ENCODE measurements around the gene BTBD9. TPM values are rescaled to one million over a fixed set of nuclear protein-coding genes. Genes with fewer than 3 reads are reported as not detected.

The BTBD9 gene
- total and polyA plus RNA-seq, 2 donors (not counting 3 experiments of a cell fraction or from before 2014, with no cell fraction given) = 4.9 to 15.0 TPM

GRCh38 chr6:38366234-38366633 lies 273.5 kb downstream of the BTBD9 start:
- H4K20me1 ChIP-seq (replicated peaks; ENCODE audit: control insufficient read depth, extremely low read depth, insufficient read depth, low read length) = no peaks in the 10 kb centered on the region
- H3K4me2 ChIP-seq (ENCODE audit: insufficient read depth, low read length) = no peak overlapping the region
- no peak for FAIRE-seq
- POLR2A ChIA-PET = no interaction called here
- H3K9ac ChIP-seq (replicated peaks; ENCODE audit: extremely low read depth, insufficient read depth, low read length) = no peak overlapping the region
- no peaks in the 10 kb centered on the region for H3K79me2 ChIP-seq (ENCODE audit: control insufficient read depth, insufficient read depth, low read length)
- no peak overlapping the region for H2AFZ ChIP-seq (ENCODE audit: low read depth, low read length)
- intact Hi-C loops (cut with micrococcal nuclease) = no loop called here
- TF ChIP-seq EZH2 (IDR thresholded peaks at IDR 0.05; ENCODE audit: borderline replicate concordance, low read depth, low read length, severe bottlenecking) = no peak
- TF ChIP-seq MYC (IDR thresholded peaks at IDR 0.05; ENCODE audit: low read depth, low read length) = no peak
- no peak for TF ChIP-seq MAX (IDR thresholded peaks at IDR 0.05; ENCODE audit: insufficient read depth, insufficient read length)
- no peak for TF ChIP-seq JUN (IDR thresholded peaks at IDR 0.05; ENCODE audit: borderline replicate concordance, insufficient read depth, insufficient read length, low read depth)
- TF ChIP-seq GATA2 (IDR thresholded peaks at IDR 0.05; ENCODE audit: insufficient read depth, insufficient read length, low read depth, low read length) = no peak
- no peak for TF ChIP-seq FOS (IDR thresholded peaks at IDR 0.05; ENCODE audit: borderline replicate concordance, insufficient read depth, low read length)
- no peak for TF ChIP-seq CTCF (IDR thresholded peaks at IDR 0.05; ENCODE audit: extremely low read depth in 1 of 2, insufficient read depth in 1 of 2, low read depth in 1 of 2, low read length in 2 of 2)
- TF ChIP-seq POLR2A (IDR thresholded peaks at IDR 0.05; ENCODE audit: low read depth, low read length) = no peak
- TF ChIP-seq POLR2AphosphoS5 (IDR thresholded peaks at IDR 0.05; ENCODE audit: insufficient read depth, low read depth, low read length) = no peak
- H3K4me1 ChIP-seq (ENCODE audit: control insufficient read depth, extremely low read depth, insufficient read depth, low read length) = no peaks in the 10 kb centered on the region
- no TSS peak for BruUV-seq (replicated peaks)
- no peaks in the 10 kb centered on the region for H3K27me3 ChIP-seq (ENCODE audit: control insufficient read depth in 2 of 2, insufficient read depth in 2 of 2, low read length in 2 of 2)
- dilution Hi-C loops (cut with MboI; ENCODE audit: extremely low pct_ligation_motif_present, low sequenced_read_pairs) = no loop called here
- DNase-seq (ENCODE audit: low read depth, low spot score) = no peak
- CTCF ChIA-PET = interaction anchor here (0.7 to 1.8 kb wide), 2 partner anchors 12 to 128 kb away, joined by 3 to 4 read pairs; no protein-coding TSS in a partner anchor
- H3K4me3 ChIP-seq (replicated peaks in 1 of 3; ENCODE audit: insufficient read depth in 1 of 3, low read depth in 1 of 3, low read length in 3 of 3) = no peak overlapping the region
- no peaks in the 10 kb centered on the region for H3K36me3 ChIP-seq (ENCODE audit: control insufficient read depth in 2 of 2, extremely low read depth in 1 of 2, insufficient read depth in 2 of 2, low read length in 2 of 2)
- no peak overlapping the region for H3K27ac ChIP-seq (ENCODE audit: insufficient read depth, low read depth, low read length)
- H3K9me3 ChIP-seq (replicated peaks; ENCODE audit: control insufficient read depth, insufficient read depth, low read length) = no peaks in the 10 kb centered on the region
- H3K9me1 ChIP-seq (replicated peaks; ENCODE audit: control insufficient read depth, extremely low read depth, insufficient read depth, low read length) = no peaks in the 10 kb centered on the region

Data from endothelial cell of umbilical vein (primary cell).